Gastrocnemius medialis (tissue), 4 donors: ENCODE results near the gene SLCO4A1.

Experiments used
- POLR2A ChIP-seq, 2 donors: fragments of 450-650 bp; IDR thresholded peaks; one replicate each; pipeline ENCODE4 v1.6.1; 2017; ENCODE audit warnings: antibody characterized with exemption in 2 of 2, mild to moderate bottlenecking in 2 of 2, moderate library complexity in 2 of 2
- TF ChIP-seq, protein P1 (sequence below), 5 experiments: fragments of 450-650 bp in 3 of 5; fragments of 200-600 bp in 2 of 5; sonication (generic) in 2 of 5; IDR thresholded peaks in 4 of 5; conservative IDR thresholded peaks in 1 of 5; 1 replicate in 4 of 5; 2 replicates in 1 of 5; pipeline ENCODE4 v1.5.1; 2016 to 2019; ENCODE audit warnings: antibody characterized with exemption in 5 of 5, mild to moderate bottlenecking in 3 of 5, moderate library complexity in 3 of 5

- TF ChIP-seq POLR2A (IDR thresholded peaks at IDR 0.05) = no peak
- TF ChIP-seq, protein P1, sequence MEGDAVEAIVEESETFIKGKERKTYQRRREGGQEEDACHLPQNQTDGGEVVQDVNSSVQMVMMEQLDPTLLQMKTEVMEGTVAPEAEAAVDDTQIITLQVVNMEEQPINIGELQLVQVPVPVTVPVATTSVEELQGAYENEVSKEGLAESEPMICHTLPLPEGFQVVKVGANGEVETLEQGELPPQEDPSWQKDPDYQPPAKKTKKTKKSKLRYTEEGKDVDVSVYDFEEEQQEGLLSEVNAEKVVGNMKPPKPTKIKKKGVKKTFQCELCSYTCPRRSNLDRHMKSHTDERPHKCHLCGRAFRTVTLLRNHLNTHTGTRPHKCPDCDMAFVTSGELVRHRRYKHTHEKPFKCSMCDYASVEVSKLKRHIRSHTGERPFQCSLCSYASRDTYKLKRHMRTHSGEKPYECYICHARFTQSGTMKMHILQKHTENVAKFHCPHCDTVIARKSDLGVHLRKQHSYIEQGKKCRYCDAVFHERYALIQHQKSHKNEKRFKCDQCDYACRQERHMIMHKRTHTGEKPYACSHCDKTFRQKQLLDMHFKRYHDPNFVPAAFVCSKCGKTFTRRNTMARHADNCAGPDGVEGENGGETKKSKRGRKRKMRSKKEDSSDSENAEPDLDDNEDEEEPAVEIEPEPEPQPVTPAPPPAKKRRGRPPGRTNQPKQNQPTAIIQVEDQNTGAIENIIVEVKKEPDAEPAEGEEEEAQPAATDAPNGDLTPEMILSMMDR (IDR thresholded peaks at IDR 0.05 in 4 of 5, conservative IDR thresholded peaks at IDR 0.05 in 1 of 5) = no peak
Observed at GRCh38 chr20:62709537-62709905, 67.2 kb downstream of the SLCO4A1 start.
